Spleen (tissue), 11 donors: Measurements from ENCODE around the gene PTTG1. TPM values are rescaled to one million over a fixed set of nuclear protein-coding genes. Genes with fewer than 3 reads are reported as not detected.

Experiments used
- DNase-seq: peaks from one replicate; pipeline ENCODE4 v3.0.0-alpha.2; 2020
- H3K27ac ChIP-seq, 8 donors: fragments of 200-600 bp; sonication (generic) in 7 of 8; 1 replicate in 4 of 8; 2 replicates in 4 of 8; pipeline versions ENCODE4 v1.5.0 to v1.8.0; 2016 to 2021; ENCODE audit warnings: inconsistent platforms in 4 of 8, mild to moderate bottlenecking in 4 of 8, moderate library complexity in 1 of 8
- H3K27me3 ChIP-seq, 7 donors: fragments of 200-600 bp; sonication (generic) in 6 of 7; replicated peaks in 1 of 7; 1 replicate in 4 of 7; 2 replicates in 3 of 7; pipeline versions ENCODE4 v1.5.0 to v1.8.0; 2016 to 2021; ENCODE audit warnings: inconsistent platforms in 3 of 7, mild to moderate bottlenecking in 1 of 7
- H3K36me3 ChIP-seq, 6 donors: fragments of 200-600 bp; sonication (generic) in 5 of 6; 1 replicate in 4 of 6; 2 replicates in 2 of 6; pipeline versions ENCODE4 v1.5.0 to v1.8.0; 2016 to 2021; ENCODE audit warnings: inconsistent platforms in 2 of 6
- H3K4me1 ChIP-seq, 6 donors: fragments of 200-600 bp; sonication (generic) in 5 of 6; 1 replicate in 3 of 6; 2 replicates in 3 of 6; pipeline versions ENCODE4 v1.5.0 to v1.8.0; 2016 to 2021; ENCODE audit warnings: inconsistent platforms in 3 of 6
- H3K4me3 ChIP-seq, 8 donors: fragments of 200-600 bp; sonication (generic) in 7 of 8; 1 replicate in 4 of 8; 2 replicates in 4 of 8; pipeline versions ENCODE4 v1.5.0 to v1.8.0; 2016 to 2021; ENCODE audit warnings: inconsistent platforms in 4 of 8, mild to moderate bottlenecking in 4 of 8, moderate library complexity in 2 of 8
- H3K9me3 ChIP-seq, 8 donors: fragments of 200-600 bp; sonication (generic) in 7 of 8; 1 replicate in 4 of 8; 2 replicates in 4 of 8; pipeline versions ENCODE4 v1.5.0 to v1.8.0; 2016 to 2021; ENCODE audit warnings: inconsistent platforms in 4 of 8
- POLR2A ChIP-seq, 3 donors: fragments of 450-650 bp; IDR thresholded peaks; one replicate each; pipeline ENCODE4 v1.5.1; 2017; ENCODE audit warnings: antibody characterized with exemption in 3 of 3, mild to moderate bottlenecking in 1 of 3
- POLR2AphosphoS5 ChIP-seq, 3 donors: sonication (generic); formaldehyde crosslinking; IDR thresholded peaks; one replicate each; pipeline ENCODE4 v1.5.1; 2017; ENCODE audit warnings: antibody characterized with exemption in 3 of 3
- WGBS, 5 donors: extraction: QIAGEN DNeasy Blood & Tissue Kit in 3 of 5; methylation state at CpG; one replicate each; pipeline versions ENCODE4 v1.1.5 to v1.1.7; 2013 to 2018; 5-methylcytosine and 5-hydroxymethylcytosine counted together
- intact Hi-C: fragments of 100-400 bp; cut with DNase I; formaldehyde crosslinking; loops from one replicate; pipeline ENCODE4 v1.15.0; 2023; ENCODE audit warnings: low total_unique reads
- polyA plus RNA-seq, 3 donors: library from polyadenylated mRNA; stranded (reverse); fragments of 200-250 nt; gene quantifications; one replicate each; pipeline ENCODE4 v1.2.1, GENCODE V29; 2013
- total RNA-seq, 7 donors: library from RNA; depleted of rRNA in 3 of 7; stranded (reverse); fragments of >200 nt in 3 of 7; fragmentation: NEBNext Ultra II Directional in 4 of 7; extraction: Animal tissue kit (Norgen Biotek cat#: 25700) in 4 of 7; gene quantifications; one replicate each; pipeline versions ENCODE4 v1.1.0 to v1.2.1, GENCODE V29; 2016 to 2021
- TF ChIP-seq, protein P1 (sequence below), 11 experiments: fragments of 200-600 bp in 7 of 11; fragments of 450-650 bp in 4 of 11; sonication (generic) in 4 of 11; IDR thresholded peaks in 8 of 11; conservative IDR thresholded peaks in 3 of 11; 1 replicate in 7 of 11; 2 replicates in 4 of 11; pipeline versions ENCODE4 v1.4.0 to v1.8.0; 2016 to 2021; ENCODE audit warnings: antibody characterized with exemption in 11 of 11, inconsistent platforms in 4 of 11, mild to moderate bottlenecking in 1 of 11
- donor health status: healthy with polysubstance abuse.
- donor health status: DM: no; HTN: no; CAD: no; lungs with moderate emphysema.
- donor health status: DM: no; HTN: no; CAD: no.
- donor health status: Bipolar disorder and iron deficiency.
- donor health status: healthy.
- donor health status: DM: no; HTN: no; CAD: no.
- donor health status: DM: yes; HTN: yes; CAD: no.

Gene PTTG1
- total and polyA plus RNA-seq, 10 donors = 7.9 to 74.2 (median 19.6) TPM

GRCh38 chr5:160419458-160420330, 2.0 kb upstream of the PTTG1 start:
- intact Hi-C loops = no loop called here
- Histone ChIP-seq H3K4me1 (peaks cover 25 to 92% (median 67%) of the 10 kb centered on the region in 6 donors), H3K36me3 (peaks cover 0 to 16% (median 7%) of the 10 kb centered on the region in 6 donors), H3K27me3 (no peaks in the 10 kb centered on the region), H3K27ac (peak overlapping the region; percentile 49 to 96 (median 96)), H3K4me3 (peak overlapping the region; percentile 52 to 94 (median 70)), H3K9me3 (no peaks in the 10 kb centered on the region)
- TF ChIP-seq POLR2AphosphoS5 (IDR thresholded peaks at IDR 0.05) (no peak), POLR2A (IDR thresholded peaks at IDR 0.05) (no peak)
- TF ChIP-seq, protein P1, sequence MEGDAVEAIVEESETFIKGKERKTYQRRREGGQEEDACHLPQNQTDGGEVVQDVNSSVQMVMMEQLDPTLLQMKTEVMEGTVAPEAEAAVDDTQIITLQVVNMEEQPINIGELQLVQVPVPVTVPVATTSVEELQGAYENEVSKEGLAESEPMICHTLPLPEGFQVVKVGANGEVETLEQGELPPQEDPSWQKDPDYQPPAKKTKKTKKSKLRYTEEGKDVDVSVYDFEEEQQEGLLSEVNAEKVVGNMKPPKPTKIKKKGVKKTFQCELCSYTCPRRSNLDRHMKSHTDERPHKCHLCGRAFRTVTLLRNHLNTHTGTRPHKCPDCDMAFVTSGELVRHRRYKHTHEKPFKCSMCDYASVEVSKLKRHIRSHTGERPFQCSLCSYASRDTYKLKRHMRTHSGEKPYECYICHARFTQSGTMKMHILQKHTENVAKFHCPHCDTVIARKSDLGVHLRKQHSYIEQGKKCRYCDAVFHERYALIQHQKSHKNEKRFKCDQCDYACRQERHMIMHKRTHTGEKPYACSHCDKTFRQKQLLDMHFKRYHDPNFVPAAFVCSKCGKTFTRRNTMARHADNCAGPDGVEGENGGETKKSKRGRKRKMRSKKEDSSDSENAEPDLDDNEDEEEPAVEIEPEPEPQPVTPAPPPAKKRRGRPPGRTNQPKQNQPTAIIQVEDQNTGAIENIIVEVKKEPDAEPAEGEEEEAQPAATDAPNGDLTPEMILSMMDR (IDR thresholded peaks at IDR 0.05 in 8 of 11, conservative IDR thresholded peaks at IDR 0.05 in 3 of 11) = no peak
- DNase-seq = no peak
- WGBS, 5 donors = 38 to 42% (median 41%) methylated on average over 11 of the region's 11 CpGs

- Histone ChIP-seq H3K36me3 (peaks cover 0 to 10% (median 1%) of the 10 kb centered on the region in 6 donors), H3K27me3 (no peaks in the 10 kb centered on the region), H3K4me3 (peak overlapping the region in 1 of 8 donors; percentile 77), H3K4me1 (peaks cover 25 to 92% (median 66%) of the 10 kb centered on the region in 6 donors), H3K9me3 (no peaks in the 10 kb centered on the region), H3K27ac (peak overlapping the region in 6 of 8 donors; percentile 94 to 96 (median 96))
- intact Hi-C loops = no loop called here
- DNase-seq = no peak
- TF ChIP-seq, protein P1 (IDR thresholded peaks at IDR 0.05 in 8 of 11, conservative IDR thresholded peaks at IDR 0.05 in 3 of 11) = no peak
- TF ChIP-seq POLR2AphosphoS5 (IDR thresholded peaks at IDR 0.05) (no peak), POLR2A (IDR thresholded peaks at IDR 0.05) (no peak)
Measured at GRCh38 chr5:160420331-160420610, 1.4 kb upstream of the PTTG1 start.

DNA sequence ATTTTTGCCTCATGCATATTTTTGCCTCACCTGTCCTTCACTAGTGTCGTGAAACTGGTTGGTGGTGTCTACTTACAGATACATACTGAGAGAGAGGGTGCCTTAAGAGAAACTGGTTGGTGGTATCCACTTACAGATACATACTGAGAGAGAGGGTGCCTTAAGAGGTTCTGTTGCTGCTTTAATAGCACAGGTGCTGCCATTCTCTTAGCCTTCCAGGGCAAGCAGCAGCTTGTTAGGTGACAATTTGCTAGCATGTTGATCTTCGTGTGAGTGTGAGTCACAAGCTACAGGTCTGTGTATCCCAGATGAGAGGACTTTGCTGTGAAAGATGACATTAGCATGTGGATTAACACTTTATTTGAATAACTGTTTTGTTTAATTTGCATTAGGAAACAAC, 1.4 kb downstream of the PTTG1 start:
- H3K36me3 ChIP-seq = peaks cover 0 to 11% (median 0%) of the 10 kb centered on the region in 6 donors
- peak overlapping the region in 1 of 8 donors; percentile 83 for H3K4me3 ChIP-seq
- TF ChIP-seq POLR2AphosphoS5 (IDR thresholded peaks at IDR 0.05) (no peak), POLR2A (IDR thresholded peaks at IDR 0.05) (no peak)
- TF ChIP-seq, protein P1 (IDR thresholded peaks at IDR 0.05 in 8 of 11, conservative IDR thresholded peaks at IDR 0.05 in 3 of 11) = no peak
- 42 to 65% (median 59%) methylated on average over 2 of the region's 2 CpGs for WGBS, 5 donors
- no peaks in the 10 kb centered on the region for H3K27me3 ChIP-seq
- H3K27ac ChIP-seq = peak overlapping the region in 5 of 8 donors; percentile 6 to 88 (median 82)
- intact Hi-C loops = no loop called here
- H3K4me1 ChIP-seq = peaks cover 11 to 70% (median 45%) of the 10 kb centered on the region in 6 donors
- H3K9me3 ChIP-seq = no peaks in the 10 kb centered on the region
- no peak for DNase-seq

DNA sequence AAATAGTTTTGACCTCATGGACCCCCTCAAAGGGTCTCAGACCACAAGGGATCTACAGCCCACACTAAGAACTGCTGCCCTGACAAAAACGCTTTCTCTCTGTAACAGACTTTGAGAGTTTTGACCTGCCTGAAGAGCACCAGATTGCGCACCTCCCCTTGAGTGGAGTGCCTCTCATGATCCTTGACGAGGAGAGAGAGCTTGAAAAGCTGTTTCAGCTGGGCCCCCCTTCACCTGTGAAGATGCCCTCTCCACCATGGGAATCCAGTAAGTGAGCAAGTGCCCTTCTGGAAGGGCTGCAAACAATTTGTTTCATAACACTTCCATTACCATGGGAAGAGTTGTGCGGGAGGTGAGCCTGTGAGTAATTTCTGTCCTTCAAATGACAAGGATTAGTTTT, 6.0 kb downstream of the PTTG1 start:
- Histone ChIP-seq H3K27ac (no peak overlapping the region), H3K4me1 (peaks cover 0 to 36% (median 15%) of the 10 kb centered on the region in 6 donors), H3K36me3 (peaks cover 0 to 30% (median 2%) of the 10 kb centered on the region in 6 donors), H3K4me3 (no peak overlapping the region), H3K9me3 (no peaks in the 10 kb centered on the region), H3K27me3 (no peaks in the 10 kb centered on the region)
- TF ChIP-seq POLR2A (IDR thresholded peaks at IDR 0.05) (no peak), POLR2AphosphoS5 (IDR thresholded peaks at IDR 0.05) (no peak)
- TF ChIP-seq, protein P1 (IDR thresholded peaks at IDR 0.05 in 8 of 11, conservative IDR thresholded peaks at IDR 0.05 in 3 of 11) = no peak
- intact Hi-C loops = no loop called here
- DNase-seq = no peak
- 95 to 100% (median 96%) methylated on average over 3 to 4 of the region's 4 CpGs for WGBS, 5 donors
